HuH-7.5 (cell line): ENCODE measurements around the gene CHN2.

Source experiments
- DNase-seq: peaks from one replicate; pipeline ENCODE4 v3.0.0; 2011; ENCODE audit warnings: low spot score

CHN2 gene

DNA sequence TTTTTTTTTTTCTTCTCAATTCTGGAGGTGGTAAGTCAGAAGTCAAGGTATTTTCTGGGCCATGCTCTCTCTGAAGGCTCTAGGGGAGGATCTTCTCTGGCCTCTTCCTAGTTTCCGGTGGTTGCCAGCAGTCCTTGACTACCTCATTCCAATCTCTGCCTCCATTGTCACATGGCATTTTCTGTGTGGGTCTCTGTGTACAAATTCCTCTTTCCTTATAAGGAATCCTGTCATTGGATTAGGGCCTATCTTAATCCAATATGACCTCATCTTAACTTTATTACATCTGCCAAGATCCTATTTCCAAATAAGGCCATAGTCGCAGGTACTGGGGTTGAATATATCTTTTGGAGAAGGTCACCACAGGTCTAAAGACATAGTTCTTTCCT, 239.8 kb downstream of the CHN2 start:
- no peak for DNase-seq

DNA sequence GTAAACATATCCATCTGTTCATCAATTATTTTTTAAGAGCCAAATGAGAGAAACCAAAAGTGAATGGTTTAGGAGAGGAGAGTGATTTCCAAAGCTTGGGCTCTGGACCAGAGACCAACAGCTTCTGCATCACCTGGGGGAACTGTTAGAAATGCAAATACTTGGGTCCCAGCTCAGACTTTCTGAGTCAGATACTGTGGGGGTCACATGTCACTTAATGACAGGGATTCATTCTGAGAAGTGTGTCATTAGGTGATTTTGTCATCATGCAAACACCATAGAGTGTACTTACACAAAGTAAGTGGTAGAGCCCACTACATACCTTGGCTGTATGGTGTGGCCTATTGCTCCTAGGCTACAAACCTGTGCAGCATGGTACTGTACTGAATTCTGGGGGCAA, 240.6 kb downstream of the CHN2 start:
- DNase-seq: no peak

DNA sequence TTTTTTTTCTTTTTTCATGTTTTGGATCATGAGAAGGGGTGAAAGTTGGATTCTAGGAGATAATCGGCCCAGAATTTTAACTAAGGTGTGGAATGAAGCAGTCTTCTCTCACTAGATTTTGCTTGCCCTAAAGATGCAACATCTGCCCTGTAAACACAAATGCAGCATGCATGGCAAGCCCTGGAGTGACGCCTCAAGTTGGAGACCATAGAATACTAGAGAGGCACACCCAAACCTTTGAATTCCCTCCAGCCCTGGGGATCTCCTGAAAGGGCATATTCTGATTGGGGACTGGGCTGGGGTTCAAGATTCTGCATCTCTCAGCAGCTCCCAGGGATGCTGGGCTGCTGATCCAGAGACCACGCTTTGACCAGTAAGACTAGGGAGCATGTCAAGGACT, 241.3 kb downstream of the CHN2 start:
- DNase-seq: no peak

DNA sequence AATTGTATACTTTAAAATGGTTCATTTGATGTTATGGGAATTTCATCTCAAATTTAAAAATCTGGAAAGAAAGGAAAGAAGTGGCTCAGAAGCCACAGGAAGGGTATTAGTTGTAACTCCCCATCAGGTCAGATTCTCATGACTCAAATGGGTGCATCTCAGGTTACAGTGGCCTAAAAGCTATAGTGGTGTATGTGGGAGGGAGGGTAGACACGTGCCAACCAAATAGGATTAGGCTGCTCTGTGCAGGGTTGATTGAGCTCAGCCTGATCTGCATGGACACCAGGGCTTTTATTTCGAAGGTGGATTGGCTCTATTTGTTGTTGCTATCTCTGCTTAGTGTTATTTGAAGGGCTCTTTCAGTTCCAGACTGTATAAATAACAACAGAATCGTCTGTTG, 247.6 kb downstream of the CHN2 start:
- no peak for DNase-seq

DNA sequence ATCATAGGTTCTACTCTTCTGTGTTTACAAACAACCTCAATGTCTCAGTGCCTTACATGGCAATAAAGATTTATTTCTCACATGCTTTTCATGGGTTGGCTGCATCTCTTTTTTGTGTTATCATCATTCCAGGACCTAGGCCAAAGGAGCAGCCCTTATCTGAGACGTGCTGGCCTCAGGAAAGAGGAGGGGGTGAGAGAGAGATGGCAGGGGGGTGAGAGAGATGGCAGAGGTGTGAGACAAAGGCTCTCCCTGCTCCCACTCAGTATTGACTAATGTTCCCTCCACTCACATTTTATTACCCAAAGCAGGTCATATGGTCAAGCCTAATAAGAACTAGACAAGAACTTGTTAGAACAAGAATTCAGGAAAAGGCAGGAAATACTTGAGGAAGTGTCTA, 249.0 kb downstream of the CHN2 start:
- DNase-seq: no peak

DNA sequence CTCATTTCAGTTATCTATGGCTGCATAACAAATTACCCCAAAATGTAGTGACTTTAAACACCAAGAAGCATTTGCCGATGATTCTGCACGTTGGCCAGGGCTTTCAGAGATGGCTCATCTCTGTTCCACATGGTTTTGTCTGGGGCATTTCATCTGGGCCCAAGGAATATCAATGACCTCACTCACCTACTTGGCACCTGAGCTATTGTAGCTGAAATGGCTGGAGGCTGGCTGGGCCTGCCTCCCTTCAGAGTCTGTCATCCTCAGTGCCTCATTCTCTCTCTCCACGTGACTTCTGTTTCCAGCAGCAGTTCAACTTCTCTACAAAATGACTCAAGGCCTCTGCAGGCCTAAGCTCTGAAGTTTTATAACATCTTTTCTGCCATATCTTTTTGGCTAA, 249.7 kb downstream of the CHN2 start:
- DNase-seq: no peak

DNA sequence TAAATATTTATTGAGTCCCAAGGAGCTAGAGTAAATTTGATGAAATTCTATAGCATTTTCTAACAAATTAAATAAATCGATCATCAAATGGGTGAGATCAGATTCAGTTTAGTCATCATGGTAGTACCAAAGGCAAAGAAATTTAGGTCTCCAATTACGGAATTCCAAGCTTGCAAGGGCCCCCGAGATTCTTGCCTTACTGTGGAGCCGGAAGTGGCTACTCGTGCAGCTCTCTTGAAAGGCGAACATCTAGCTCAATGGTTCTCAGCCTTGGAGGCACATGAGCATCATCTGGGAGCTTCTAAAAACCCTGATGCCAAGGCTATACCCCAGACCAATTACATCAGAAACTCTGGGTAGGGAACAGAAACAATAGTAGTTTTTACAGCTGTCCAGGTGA, 251.2 kb downstream of the CHN2 start:
- no peak for DNase-seq

DNA sequence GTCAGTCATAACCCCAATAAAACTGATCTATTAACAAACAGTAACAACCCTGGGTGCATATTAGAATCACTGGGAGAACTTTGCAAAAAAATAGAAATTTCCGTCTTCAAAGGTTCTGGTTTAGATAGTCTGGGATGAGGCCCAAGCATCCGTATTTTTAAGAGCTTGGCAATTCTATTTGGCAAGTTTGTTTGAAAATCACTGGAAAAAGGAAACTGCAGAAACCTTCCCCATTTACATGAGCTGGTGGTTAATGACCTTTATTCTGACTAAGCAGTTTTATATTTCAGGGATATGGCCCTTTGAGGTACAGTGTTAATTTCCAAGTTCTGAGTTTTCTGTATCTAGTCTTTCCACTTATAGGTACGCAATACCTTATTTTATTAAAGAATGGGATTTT, 253.3 kb downstream of the CHN2 start:
- DNase-seq: no peak

DNA sequence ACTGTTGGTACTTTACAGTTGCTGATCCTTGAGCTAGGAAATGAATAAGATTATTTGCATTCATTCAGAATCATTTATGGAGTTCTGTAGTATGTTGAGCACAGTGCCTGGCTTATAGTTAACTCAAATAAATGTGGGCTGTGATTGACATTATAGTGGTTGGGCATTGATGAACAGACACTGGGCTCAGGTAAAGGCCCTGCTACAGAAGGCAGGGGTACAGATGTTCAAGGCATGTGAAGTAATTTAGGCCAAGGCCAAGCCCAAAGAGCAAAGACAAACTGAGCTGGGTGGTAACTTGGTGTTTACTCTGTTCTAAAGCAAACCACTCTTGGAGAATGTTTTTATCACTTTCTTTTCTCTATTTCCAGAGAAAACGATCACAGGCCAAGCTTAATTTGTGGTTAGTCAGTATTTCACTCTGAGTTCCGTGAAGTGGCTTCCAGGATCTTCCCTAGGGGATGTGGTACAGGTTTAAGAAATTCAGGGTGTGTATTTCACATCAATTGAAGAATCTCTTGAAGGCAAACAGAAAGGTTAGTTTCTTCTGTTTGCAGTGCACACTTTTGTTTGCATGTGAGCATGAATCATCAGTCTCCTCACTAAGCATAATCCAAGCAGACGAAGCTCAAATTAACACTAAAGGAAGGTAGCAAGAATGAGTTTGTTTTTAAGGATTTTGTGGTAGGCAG, 255.1 kb downstream of the CHN2 start:
- DNase-seq: peak; percentile 49

DNA sequence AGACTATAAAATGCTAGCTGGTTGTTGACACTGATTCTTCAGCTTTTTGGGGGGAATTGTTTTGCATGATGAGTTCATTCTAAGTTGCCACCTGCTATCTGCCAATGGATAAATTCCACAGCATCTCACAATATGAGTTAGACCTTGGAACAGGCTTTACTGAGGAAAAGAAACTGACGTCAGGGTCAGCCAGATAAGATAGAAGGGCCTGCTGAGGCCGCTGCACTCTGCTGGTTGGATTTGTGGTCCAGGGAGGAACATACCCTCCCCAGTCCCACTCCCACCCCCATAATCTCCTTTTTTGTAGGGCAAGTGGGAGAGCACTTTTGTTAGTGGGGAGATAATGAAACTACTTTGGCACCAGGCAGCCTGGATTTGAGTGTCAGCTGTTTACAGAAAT, 258.4 kb downstream of the CHN2 start:
- no peak for DNase-seq

DNA sequence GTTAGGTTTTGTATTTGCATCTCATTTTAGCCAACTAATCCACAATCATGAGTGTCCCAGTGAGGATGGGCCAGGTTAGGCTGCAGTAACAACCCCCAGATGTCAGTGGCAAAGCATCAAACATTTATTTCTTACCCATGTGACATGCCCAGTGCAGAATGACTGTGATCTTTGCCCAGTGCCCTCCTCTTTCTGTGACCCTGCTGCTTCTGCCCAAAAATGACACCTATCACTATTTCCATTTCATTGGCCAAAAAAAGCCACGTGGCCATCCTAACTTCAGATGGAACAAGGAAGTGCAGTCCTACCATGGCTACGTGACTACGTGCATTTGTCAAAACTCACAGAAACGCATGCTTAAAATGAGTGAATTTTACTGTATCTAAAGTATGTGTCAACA, 259.9 kb downstream of the CHN2 start:
- no peak for DNase-seq

DNA sequence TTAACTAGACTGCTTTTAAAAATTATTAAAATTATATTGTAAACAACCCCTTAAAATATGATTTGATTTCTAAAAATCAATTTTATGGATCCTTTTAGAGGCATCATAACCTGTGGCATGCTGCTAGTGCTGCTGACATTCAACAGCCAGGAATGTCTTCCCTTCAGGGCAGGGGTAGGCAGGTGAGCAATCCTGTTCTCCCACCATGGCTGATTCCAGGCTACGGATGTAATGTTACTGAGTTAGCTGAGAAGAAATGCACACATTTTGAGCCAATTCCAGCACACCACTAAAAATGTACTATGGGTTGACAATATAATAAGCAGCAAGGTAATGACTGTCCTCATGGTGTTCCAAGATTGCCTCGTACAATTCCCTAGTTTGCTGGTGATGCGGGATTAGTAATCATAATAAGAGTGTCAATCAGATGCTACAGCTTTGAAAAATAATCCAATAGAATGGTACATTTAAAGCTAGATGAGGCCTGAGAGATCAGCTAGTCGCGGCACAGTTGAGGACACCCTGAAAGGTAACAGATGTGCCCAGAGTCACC, 260.4 kb downstream of the CHN2 start:
- DNase-seq: no peak

DNA sequence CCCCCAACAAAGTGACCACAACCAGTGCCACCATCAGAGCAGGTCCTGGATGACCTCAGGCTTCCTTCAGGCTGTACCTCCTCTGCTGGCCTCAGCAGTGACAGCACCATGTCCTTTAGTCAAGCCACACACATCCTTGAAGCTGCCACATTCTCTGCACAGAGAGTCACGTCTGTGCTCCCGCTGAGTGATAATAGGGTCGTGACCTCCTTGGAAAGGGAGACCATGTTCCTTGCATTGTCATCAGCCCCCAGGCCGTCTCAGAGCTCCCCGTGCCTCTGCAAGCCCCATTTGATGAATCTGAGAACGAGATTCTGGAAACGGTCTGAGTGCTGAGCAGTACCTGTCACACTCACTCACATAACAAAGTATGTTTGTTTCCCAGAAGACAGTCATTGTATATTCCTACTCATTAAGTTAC, 262.6 kb downstream of the CHN2 start:
- DNase-seq: no peak

DNA sequence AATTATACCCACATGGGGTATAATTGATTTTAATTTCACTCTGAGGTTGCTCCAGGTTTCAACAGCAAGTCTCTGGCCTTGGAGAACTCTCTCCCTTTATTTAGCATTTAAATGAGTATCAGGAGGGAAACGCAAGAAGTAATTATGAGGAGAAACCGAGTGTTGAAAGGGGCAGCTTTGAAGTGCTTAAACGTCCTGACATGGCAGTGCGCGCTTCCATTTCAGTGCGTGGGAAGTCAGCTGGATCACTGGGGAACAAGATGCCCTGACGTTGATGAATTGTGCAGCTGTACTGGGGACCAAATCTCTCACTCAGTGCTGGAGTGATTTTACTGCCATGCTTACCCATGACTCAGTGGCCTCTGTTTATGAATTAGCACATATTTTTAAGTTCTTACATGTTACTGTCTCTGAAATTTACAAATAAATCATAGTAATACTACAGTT, 263.0 kb downstream of the CHN2 start:
- no peak for DNase-seq

DNA sequence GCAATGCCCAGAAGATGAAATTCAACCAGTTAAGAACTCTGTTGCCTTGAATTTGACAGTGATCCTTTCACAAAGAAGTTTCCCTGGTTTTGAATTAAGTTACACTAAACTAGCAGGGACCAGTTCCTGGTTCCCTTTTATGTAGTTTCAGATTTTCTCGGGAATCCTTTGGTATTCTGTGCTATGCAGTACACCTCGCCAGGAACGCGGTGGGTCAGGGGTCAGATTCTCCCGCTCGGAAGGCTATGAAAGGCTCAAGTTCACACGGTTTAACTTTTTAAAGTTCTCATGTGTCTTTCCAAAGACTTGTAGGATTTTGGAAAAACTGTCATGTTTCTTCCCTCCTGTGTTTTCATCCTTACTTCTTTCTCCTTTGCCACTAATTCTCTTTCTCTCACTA, 264.4 kb downstream of the CHN2 start:
- DNase-seq: no peak

DNA sequence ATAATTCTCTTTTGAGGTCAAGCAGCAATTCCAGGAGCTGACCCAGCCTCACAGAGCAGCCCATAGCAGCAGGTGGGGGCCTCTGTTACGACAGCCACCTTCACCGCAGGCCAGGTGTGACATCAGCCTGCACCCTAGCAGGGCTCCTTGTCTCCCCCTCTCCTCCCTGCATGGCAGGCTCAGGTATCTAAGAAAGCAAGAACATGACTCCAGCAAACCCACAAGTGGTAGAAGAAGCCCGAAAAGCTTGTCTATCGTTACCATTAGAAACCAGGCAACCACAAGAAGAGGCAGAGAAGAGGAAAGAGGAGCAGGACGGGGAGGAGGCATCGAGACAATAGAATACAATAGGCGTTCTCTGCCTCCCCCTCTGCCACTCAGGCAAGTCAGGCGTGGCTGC, 265.0 kb downstream of the CHN2 start:
- no peak for DNase-seq

DNA sequence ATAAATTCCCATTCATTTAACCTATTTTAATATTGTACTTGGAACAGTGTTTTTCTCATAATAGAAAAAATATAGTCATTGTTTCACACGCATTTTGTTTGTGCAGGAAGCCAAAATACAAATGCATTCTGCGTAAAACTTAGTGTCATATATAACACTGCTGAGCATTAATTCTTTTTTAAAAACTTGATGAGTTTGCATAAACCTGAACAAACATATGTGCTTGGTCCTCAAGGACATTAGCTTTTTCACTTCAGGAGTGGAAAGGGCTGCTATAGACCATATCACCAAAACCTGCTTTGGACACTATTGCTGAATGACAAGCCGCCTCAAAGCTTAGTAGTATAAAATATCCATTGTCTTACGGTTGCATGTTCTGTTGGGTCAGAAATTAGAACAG, 267.4 kb downstream of the CHN2 start:
- no peak for DNase-seq

DNA sequence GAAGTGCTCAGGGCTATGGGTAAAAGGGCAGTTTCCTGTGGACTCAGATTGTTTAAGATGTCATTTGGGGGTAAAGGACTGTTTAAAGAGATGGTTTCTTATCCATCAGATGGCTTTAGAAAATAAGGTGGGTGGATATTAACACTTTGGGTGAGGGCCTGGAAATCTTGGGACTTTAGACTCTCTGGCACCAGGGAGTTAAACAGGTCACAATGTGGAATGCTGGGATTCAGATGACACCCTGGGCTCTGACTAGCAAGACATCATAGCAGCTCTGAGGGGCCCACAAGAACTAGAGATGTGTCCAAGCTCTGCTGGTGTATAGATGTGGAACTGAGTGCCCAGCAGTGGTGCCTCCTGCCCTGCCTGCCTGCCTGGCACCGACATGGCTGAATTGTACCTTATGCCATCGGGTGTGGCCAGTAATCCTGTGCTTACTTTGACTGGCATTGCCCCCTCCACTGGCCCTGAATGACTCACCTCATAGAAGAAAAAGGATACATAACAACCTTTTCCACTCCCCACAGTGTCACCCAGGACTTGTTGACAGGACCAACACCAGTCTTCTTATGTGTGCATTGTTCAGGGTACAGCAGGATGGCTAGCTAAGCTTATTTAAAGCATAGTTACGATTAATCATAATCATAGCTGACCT, 269.1 kb downstream of the CHN2 start:
- DNase-seq: no peak

DNA sequence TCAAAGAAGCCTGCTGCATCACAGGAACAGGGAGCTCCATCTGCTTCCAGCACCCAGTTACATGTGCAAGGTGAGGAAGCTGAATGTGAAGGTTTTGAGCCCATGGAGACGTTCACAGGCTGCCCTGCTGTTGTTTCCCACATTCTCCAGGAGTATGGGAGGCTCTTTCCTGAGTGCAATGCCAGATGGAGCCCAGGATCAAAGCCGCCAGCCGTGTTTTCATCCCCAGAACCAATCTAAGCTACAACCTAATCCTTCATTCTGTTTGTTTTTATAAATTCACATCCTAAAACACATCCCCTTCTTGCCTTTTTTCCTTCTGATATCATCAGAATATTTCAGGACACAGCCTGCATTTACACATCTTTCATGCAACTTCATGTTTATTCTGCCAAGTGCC, 270.2 kb downstream of the CHN2 start:
- no peak for DNase-seq

DNA sequence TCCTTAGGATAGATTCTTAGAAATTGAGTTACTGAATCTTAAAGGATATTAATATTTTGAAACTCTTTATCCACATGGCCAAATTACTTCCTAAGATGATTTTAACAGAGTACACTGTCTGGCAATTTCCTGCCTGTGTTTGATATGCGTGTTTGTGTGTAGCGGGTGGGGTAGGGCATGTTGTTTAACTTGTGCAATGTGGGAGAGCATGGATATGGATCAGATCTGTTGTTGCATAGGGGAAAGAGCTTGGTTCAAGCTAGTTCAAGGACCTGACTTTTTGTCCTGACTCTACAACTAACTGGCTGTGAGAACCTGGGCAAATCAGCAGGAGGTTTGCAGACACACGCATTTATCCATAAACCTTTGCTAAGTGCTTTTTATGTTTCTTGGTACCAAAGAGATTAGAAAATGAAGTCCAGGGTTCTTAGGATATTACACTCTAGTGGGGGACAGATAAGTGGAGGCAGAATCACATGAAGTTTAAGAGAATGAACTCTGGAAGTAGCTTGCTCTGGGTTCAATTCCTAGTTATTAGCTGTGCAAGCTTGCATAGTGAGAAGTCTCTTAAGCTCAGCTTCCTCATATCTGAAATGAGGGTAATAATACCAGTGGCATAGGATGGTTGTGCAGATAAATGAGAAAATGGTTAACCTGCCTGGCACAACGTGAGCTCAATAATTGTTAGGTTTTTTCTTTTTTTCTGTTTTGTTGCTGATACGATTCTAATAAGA, 272.8 kb downstream of the CHN2 start:
- peak; percentile 37 for DNase-seq

DNA sequence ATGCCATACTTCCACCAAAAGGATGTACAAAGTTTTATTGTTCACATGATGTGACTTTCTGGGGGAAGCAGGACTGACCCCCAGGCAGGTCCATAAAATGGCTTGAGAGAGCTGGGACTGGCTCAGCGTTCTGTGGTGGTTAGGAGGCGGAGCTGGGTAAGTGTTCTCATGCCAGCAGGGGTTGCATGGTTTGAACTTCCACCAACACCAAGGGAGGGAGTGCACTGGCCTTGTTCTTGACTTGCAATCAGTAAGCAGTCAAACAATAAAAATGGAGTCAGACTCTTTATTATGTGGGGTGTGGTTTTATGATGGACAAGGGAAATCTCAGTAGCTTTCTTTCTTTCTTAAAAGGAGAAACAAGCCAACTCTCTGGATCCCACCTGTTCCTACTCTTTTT, 273.6 kb downstream of the CHN2 start:
- no peak for DNase-seq

DNA sequence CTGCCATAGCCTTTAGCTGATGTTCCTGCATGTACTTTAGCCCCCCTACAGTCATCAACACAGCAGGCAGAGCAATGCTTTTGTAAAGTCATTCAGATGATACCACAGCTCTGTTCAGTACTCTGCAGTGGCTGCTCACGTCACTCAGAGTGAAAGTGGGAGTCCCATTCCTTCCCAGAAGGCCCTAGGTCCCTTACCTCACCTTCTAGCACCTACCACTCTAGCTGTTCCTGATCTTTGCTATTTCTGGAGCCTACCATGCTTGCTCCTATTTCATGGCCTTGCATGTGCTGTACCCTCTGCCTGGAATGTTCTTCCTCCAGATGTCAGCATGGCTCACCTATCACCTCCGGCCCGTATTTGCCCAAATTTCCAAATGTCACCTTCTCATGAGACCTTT, 274.7 kb downstream of the CHN2 start:
- DNase-seq: no peak

DNA sequence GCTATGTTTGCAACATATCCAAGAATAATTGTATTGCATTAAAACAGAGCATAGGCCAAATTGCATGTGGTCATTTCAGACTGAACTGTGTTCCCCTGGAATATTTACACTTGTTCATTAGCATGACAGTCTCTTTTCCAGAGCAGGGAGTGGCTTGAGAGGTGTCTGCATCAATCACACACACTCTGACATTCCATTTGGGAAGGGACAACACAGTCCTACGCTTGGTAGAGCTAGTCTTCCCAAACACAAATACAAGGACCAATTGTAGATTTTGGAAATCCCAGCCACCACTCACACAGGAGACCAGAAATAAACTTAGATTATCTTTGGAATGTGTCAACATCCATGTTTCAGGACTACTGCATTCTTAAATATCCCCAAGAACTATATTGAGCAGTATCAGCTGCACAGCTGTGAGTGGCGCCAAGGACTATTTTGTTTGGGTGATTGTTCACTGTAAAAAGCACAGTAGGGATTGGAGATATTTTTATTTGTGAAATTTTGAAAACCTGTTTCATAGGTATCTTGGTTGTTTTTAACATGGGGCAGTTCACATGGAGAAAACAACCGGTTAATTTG, 275.5 kb downstream of the CHN2 start:
- DNase-seq: no peak
